Limb (tissue), 2 donors: ENCODE measurements around the gene WNT1.
A peak's percentile ranks its signal among the peaks of the same experiment; 100 is the strongest.

ENCODE experiments used
- DNase-seq, 2 donors: peaks; one replicate each; pipeline ENCODE4 v3.0.0-alpha.2; 2016; ENCODE audit errors: extremely low spot score in 2 of 2

Gene WNT1

GRCh38 chr12:48961331-48961730 lies 16.8 kb upstream of the WNT1 start:
- no peak for DNase-seq

- DNase-seq: no peak
Measured at GRCh38 chr12:48961801-48962200, 16.3 kb upstream of the WNT1 start.

DNA sequence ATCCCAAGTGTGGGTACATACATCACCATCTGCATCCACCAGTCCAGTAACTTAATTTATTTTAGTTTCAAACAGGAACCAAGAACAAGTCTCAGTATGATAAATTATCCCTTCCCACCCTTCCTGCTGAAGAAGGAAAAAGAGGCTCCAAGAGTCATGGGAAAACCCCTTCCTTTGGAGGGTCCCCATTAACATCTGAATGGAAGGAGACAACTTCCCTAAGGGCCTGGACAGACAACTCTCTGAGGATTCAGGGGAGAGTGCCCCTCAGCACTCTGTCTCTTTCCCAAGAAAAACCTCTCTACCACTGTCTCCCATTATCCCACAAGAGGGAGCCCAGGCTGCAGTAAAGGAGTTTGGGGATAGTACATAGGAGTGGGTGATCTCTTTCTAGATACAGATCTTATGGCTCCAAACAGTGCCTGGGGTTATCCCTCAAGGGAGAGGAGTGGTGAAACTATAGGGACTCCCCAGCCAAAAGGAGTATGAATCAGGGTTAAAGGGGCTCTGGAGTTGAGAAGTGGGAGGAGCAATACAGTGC lies 12.8 kb upstream of the WNT1 start:
- DNase-seq: no peak

GRCh38 chr12:48966177-48966895 lies 11.8 kb upstream of the WNT1 start:
- no peak for DNase-seq

- no peak for DNase-seq
Measured at GRCh38 chr12:48967991-48968390, 10.1 kb upstream of the WNT1 start.

- no peak for DNase-seq
Measured at GRCh38 chr12:48968467-48968866, 9.7 kb upstream of the WNT1 start.

DNA sequence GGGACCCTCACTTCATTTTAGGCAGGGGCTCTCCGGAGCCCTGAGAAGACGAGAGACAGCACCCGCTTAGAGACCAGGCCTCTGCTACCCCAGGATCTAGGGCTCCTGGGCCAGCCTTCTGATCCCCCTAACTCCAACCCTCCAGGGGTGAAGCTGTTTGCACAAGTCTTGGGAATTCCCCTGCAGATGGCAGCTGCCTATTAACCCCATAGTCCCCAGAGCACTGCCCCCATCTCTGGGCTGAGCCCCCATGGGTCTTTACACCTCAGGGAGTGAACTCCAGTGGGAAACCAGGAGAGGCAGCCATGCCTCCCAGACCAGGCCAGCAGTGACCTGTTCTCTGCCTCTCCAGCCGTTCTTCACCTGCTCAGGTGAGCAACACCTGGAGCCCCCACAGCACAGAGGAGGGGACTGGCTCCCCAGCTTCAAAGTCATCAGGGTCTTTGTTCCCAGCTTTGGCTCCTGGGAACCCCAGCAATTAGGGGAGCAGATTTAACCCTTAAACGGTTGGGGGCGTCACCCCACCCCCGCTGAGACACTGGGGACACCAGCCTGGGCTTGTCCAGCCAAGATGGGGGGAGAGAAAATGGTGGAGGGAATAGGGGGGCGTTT lies 8.9 kb upstream of the WNT1 start:
- DNase-seq: no peak

DNA sequence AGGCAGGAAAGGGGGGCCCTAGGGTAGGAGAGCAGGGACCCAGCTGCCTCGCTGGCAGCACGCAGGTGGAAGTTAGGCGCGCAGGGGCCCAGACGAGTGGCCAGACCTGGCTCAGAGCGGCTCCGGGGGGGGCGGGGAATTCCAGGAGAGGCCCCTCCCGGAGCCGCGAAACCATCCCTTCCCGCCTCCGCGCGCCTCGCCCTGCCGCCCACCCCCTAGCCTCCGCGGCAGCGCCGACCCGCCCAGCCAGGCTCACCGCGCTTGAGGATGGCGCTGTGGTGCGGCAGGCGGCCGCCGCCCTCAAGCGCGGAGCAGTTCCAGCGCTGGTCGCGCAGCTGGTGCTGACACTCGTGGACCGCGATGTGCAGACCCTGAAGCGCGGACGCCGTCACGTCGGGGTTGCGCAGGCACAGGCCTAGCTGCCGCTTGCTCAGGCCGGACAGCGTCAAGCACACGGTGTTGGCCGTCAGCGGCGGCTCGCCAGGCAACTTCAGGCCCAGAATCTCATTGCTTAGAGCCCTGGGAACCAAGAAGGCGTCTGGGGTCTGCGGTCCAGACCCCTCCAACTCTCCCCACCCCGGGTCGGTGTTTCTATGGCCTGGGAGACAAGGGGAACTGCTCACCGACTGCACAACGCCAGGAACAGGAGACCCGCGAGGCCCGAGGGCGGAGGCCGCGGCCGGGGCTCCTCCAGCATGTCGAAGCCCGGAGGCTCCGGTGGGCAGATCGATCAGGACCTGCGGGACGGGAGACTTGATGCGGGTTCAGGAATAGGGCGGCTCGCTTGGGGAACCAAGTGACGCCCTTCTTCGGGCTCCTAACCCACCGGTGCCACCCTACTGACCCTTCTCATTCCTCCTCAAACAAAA lies 8.1 kb upstream of the WNT1 start:
- DNase-seq: peak in 1 of 2 donors; percentile 53

DNA sequence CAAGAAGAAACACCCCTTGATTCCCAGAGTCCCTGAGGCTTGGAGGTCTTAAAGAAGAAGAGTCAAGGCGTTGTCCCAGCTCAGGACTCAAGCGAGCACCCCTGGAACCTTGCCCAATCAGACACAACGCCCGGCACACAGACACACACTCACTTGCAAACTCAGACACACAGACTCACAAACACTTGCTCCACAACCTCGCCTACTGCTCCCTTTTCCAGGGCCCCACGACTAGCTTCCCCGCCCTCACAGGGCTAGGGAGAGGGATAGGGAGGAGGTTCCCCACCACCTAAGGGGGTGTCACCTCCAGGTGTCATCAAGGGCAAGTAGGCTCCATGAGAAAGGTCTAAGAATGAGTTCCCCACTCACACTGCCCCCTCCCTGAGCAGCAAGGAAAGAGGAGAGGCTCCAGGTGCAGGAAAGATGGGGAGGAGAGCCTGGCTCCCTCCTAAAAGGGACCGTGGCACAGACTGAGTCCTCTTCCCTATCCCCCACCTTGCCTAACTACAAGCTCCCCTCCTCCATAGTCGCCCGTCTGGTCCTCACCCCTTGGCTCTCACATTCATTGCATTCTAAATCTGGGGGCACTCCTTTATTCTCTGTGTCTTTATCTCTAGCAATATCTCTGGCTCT lies 7.3 kb upstream of the WNT1 start:
- DNase-seq: no peak

GRCh38 chr12:48972213-48972951 lies 5.7 kb upstream of the WNT1 start:
- no peak for DNase-seq

GRCh38 chr12:48972952-48973483 lies 5.1 kb upstream of the WNT1 start:
- DNase-seq: no peak

DNA sequence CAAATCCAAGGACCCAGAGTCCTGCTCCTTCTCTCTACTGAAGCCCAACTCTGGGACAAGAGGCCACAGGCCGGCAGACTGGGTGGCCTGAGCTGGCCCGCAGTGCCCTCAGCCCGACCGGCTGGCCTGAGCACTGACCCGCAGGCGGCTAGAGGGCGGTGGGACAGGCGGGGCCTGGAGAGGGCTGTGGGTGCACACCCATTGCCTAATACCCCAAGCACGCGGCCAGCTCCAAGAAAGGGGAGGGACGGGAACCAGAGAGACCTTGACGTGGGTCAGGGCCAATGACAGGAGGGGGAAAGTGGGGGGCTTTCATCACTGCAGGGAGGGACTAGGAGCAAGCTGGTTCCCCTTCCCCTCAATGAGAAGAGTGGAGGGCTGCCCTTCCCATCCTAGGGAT lies 4.6 kb upstream of the WNT1 start:
- no peak for DNase-seq

DNA sequence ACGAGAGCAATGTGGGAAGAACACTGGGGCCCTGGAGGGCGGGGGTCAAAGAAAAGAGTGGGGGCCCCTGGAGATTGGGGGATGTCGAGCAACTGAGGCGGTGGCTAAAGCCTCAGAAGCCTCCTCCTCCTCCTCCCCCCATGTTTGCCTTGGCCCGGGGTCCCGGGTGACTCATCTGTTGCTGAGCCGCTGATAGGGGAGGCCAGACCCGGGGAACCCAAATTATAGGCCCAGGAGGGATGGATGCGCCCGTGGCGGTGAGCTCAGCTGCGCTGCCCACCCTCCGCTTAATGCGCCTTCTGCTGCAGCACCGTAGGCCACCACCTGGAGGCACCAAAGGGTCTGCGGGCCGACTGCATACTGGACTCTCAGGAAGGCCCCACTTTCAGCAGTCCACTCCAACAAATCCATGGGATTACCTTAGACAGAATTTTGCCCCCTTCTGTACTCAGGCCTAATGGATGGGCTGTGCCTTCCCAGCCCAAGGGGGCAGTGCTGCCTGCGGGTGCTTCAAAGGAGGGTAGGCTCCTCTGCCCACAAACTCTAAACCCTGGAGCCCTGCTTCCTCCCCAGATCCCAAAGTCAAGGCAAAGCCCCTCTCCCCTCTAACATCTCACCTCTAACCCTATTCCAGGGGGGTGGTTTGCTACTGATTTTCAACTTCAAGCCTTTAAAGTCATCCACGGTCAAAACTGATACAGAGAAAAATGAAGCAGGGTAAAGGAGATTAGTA lies 4.0 kb upstream of the WNT1 start:
- DNase-seq: peak in 1 of 2 donors; percentile 68

DNA sequence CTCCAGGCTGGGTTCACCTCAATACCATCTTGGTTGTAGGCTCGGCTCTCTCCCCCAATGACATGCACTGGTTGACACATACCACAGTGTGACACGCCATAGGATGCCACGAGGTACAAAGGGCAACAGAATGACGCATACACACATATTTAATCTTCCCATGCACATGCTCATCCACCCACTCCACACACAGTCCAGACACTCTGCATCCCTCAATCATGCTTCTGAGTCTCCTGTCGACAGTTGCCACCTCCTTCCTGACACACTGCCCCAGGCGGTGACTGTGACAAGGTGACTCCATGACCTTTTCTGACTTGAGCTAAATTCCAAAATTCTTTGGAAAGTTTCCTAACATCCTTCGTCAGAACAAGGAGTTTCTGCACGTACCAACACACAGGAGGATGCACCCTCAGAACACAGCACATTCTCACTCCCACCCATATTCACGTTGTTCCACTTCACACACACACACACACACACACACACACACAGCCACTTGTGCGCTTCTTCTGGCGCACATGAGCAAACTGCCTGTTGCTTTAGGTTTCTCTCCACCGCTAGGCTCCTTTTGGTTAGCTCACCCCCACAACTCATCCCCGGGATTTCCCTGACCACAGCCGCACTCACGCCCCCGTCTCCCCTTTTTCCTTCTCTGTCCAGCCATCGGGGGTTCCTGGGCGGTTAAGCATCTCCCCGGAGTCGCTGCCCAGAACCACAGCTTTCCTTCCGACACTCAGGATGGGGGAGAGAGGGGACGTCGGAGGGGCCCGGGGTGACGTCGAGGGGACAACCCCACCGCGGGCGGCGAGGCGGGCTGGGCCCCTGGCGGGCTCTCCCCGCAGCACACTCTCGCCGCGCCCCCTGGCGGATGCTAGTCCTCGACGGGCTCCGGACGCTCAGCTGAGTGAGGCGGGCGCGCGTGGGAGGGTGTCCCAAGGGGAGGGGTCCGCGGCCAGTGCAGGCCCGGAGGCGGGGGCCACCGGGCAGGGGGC lies 536 bp upstream of the WNT1 start:
- peak in 1 of 2 donors; percentile 77 for DNase-seq

GRCh38 chr12:48978741-48979601 lies 849 bp downstream of the WNT1 start:
- no peak for DNase-seq

DNA sequence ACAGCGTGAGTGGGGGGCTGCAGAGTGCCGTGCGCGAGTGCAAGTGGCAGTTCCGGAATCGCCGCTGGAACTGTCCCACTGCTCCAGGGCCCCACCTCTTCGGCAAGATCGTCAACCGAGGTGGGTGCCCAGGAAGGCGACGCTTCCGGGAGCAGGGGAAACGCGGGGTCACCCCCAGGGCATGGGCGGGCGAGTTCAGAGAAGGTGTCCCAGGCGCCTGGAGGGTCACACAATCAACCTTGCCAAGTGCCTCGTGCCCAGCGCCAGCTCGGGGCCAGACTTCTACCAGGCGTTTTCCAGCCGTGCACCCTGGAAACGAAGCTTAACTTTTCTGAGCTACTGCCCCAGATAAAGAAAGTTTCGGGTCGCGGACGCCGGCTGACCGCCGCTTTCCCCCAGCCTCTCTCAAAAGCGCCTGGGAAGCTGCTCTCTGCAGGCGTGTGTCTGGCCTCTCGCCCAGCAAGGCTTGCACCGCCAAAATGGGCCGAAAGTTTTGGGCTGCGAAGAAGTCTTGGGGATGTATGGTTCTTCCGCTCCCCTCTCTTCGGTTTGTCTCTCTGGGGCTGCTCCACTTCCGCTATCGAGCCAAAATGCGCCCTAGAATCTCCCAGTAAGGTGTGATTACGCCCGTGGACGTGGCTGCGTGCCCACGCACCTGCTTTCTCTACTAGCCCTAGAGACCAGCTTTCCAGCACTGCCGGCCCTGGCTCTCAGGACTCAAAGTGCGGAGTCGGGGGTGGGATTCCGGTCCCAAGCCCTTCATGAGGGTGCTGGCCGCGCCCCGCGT lies 1.7 kb downstream of the WNT1 start:
- no peak for DNase-seq

- DNase-seq: no peak
Measured at GRCh38 chr12:48980389-48980952, 2.3 kb downstream of the WNT1 start.
